Esophagus mucosa (tissue), 1 donor: Measurements from ENCODE around the gene SPTLC3. TPM values are rescaled to one million over a fixed set of nuclear protein-coding genes. Genes with fewer than 3 reads are reported as not detected.
A peak's percentile ranks its signal among the peaks of the same experiment; 100 is the strongest.

Source experiments
- ATAC-seq: fragments of 200-7000 bp; cut with Tn5 transposase; one replicate; pipeline ENCODE4 v1.9.1; 2020
- total RNA-seq: library from RNA; stranded (reverse); gene quantifications from one replicate; pipeline ENCODE4 v1.2.4, GENCODE V29; 2023
- donor health status: DM: yes; HTN: yes; CAD: no.

Gene SPTLC3
- total RNA-seq, 1 donor from 2014 or later, result 9.0 TPM

DNA sequence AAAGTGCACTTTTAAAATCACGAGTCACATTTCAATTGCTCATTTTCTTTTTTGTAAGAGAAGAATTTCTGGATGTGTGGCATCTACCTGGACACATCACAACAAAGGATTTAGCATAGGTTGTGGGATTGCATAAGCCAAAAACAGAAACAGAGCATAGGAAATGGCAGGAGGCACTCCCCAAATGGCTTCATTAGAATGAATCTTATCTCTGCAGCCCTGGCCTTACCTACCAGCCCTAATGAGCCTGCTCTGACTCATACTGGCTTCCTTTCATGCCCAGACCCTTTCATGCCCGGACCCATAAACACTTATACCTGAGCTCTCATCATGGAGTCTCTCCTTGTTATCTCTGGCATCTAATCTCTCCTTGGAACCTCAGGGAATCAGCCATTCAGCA, 23.9 kb upstream of the SPTLC3 start:
- ATAC-seq, result peak; percentile 89

DNA sequence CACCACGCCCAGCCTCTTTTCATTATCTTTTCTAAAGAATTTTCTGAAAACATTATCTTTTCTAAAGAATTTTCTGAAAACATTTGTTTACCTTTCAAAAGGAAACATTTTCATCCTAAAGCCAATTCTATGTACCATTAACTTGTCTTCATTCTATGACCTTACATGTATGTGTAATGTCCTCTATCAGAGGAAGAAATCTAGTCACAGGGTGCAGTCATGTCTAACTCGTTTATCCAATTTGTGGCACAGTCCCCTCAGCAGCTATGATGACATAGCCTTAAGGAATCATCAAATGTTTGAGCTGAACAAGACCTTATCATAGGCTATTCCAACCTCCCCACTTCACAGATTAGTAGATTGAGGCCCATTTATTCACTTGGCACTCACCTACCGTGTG, 21.5 kb upstream of the SPTLC3 start:
- peak; percentile 32 for ATAC-seq

DNA sequence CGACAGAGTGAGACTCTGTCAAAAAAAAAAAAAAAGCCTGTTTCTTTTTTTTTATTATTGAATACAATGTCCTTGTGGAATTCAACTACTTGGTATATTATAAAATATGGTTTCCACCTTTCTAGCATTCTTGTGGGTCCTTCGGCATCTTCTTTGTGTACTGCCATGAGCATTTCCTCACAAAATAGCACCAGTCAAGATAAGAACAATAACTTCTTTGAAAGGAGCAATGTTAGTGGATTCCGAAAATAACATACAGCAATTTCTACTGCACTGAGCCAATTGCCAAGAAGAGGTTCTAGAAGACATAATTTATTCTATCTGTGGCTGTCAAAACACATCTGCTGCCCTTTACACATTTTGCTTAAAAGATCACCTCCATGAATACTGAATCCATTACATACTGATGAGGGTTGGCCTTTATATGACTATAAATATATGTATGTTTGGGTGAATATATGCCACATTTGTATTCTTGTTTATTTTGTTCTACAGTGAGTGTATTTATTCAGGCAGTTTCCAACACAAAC, 19.1 kb upstream of the SPTLC3 start:
- ATAC-seq, result no peak

DNA sequence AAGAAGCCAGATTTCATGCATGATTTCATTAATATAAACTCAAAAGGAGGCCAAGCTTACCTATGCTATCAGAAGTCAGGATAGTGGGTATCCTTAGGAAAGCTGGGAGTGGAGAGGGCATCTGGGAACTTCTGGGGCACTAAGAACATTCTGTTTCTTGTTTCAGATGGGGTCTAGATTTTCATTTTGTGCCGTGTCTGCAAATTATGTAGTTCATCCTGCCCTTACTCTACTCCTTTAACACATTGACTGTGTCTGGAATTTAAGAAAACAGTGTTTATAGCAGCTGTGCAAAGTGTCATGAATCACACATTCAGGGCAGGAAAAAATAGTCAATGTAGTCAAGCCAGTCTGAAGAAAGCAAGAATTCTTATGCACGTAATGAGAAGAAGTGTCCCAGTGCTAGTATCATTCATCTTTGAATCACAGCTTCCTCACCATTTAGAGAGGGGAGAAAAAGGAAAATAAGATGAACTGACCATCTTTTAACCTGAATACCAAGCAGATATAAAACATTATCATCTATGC, 11.6 kb upstream of the SPTLC3 start:
- no peak for ATAC-seq

DNA sequence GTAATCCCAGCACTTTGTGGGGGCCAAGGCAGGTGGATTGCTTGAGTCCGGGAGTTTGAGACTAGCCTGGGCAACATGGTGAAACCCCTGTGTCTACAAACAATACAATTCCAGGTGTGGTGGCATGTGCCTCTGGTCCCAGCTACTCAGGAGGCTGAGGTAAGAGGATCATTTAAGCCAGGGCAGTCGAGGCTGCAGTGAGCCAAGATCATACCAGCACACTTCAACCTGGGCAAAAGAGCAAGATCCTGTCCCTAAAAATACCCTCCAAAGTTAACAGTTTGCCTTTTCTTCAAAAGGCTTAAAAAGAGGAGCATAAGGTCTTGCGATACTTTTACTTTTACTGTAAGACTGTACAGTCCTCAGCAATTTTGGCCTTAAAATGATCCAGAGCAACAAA, 10.7 kb upstream of the SPTLC3 start:
- no peak for ATAC-seq

DNA sequence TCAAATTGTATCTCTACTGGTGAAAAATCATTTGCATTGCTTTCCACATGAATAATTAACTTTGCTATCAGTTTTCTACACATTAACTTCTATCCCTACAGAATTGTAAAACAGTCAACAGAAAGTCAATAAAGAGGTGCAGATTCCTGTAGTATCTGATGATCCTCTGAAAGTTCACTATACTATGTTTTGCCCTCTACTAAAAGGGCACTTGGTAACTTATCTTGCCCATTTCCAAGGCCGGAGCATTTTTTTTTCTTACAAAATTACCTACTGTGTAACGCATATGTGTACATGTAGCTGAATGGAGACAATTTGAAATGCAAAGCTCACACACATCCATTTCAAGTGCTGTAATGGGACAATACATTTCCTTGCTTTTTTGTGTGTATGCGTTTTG, 9.6 kb upstream of the SPTLC3 start:
- ATAC-seq, result no peak

DNA sequence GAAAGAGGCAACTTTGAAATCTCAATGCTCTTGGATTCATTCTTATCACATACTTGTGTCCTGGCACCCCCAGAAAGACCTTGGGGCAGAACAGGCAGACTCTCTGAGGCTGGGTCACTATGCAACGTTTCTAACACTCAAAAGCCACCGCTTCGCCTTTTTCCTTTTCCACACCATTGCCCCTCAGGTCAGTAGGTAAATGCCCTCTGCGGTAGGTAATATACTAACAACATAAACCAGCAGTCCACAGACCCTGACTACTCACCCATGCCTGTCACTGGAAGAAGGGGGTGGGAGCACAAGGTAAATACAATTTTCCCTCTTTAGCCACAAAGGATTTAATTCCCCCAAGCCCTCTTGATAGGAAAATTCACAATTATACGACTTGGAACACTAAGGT, 6.5 kb upstream of the SPTLC3 start:
- no peak for ATAC-seq

DNA sequence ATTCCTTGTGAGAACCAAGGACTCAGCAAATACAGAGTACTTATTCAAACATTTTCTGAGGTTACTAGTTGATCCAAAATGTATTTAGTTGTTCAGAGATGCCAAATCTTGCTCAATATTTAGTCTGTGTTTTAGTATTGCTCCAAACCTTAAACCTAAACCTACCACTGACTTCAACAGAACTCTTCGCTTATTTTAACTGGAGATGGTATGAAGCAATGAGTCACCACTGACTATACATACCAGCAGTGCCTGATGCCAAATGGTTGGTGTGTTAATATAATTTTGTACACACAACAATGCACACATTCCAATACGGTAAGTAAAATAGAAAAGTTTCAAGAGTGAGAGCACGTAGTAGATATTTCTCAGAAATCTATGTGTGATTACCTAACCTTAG, 1.9 kb upstream of the SPTLC3 start:
- peak; percentile 61 for ATAC-seq

DNA sequence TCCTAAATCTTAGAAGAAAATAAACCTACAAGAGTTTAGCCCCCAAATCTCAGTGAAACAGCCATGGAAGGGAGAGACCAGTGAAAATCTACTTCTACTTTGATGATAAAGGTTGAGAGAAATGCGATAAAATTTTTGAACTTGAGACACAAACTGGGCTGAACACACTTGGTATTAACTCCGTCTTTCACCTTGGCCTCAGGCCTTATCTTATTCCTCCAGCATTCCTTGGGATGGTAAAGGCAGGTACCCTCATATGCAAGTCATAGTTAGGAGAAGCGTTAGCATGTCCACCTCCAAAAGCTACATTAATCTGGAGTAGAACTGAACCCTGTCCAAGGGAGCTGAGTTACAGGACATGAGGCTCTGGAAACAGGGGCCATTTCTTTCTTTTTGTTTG, 1.2 kb upstream of the SPTLC3 start:
- no peak for ATAC-seq

DNA sequence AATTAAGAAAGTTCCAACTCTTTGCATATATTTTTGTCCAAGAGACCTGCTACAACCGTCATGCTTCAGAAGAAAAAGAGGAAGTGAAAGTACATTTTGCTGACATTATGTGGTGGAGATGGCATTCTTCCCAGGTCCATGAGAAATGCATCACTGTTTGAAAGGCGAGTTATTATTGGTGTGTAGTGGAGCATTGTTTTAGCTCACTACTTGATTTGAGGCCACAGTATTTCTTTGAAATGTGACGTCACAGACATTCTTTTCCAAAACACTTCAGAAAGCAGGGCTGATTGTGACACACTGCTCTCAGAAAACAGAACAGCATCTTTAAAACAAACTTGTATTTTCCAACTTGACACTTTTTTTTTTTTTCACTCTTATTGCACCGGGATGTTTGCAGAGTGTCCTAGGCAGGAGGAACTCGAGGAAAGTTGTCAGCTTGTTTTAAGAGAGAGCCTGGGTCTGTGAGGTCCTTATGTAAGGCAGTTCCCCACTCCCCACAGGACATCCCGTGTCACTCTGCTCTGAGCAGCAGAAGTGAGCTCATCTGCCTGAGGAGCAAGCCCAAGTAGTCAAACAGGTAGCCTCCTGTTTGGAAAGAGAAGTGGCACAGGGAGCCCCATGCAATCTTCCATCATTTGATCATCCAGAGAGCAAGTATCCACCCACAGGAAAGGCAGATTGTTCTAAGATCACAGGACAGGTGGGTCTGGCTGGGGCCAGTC, 1.1 kb downstream of the SPTLC3 start:
- peak; percentile 87 for ATAC-seq

DNA sequence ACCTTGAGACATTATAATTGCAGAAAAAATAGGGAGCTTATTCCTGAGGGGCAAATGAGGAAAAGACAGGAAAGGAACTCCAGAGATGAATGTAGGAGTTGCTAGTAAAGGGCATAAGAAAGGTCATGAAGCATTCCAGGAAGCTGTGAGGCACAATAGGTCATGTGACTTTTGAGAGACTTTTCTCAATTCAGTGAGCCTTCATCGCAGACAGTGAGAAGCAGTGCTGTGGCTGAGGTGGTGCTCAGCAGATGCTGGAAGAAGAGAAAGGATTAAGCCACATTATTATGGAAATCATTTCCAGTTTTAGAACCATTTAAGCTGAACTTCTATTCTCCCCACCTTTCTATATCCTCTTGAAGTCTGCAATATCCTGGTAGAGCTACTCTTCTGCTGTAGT, 4.1 kb downstream of the SPTLC3 start:
- no peak for ATAC-seq

DNA sequence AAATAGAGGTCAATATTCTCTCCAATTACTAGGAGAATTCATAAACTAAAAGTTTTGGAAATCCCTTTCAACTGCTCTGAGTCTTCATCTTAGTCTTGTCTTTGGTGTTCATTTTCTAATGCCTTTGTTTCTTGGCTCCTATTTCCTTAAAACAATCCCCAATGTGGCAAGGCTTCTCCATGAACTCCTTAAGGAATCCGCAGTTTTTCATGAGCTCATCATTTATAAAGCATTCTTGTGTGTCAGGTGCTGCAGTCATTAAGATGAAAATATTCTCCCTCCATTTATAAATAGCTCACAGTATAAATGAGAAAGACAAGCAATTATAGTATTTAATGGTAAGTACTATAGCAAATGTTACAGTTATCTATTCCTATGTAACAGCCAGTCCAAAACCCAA, 4.6 kb downstream of the SPTLC3 start:
- no peak for ATAC-seq

DNA sequence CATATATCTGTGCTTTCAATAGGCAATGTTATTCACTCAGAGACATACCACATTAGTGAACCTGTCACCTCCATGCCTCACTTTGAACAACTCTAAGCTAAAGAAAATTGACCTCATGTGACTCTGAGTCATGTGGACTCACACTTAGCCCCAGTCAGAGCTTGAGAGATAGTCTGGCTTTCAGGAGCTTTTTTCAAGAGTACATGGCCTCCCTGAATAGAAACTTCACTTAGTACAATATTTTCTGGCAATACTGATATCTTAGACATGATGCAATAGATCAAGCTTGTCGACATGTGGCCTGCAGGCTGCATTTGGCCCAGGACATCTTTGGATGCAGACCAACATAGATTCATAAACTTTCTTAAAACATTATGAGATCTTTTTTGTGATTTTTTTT, 8.5 kb downstream of the SPTLC3 start:
- ATAC-seq, result no peak

DNA sequence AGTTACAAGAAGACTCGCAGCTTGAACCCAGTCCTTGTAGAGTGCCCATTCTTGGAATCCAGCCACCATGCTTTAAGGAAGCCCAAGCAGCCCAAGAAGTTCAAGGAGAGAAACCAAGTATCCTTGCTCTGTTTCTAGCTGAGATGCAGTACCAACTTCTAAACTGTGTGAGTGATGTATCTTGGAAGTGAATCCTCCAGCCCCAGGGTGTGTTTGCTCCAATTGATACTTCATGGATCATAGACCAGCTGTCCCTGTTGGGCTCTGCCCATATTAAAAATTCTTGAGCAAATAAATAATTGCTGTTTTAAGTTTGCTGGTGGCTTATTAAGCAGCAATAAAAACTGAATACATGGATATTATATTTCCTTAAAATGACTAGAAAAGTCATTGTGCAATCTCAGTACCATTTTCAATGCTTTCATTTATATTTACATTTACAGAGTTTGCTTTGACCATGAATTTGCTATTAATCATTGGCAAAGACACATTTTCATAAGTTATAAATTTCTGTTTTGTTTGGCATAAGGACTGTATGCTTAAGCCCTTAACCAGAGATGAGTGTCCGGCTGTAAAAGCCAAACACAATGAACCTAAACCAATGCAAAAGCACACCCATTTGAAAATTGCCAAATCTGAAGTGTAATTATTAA, 9.2 kb downstream of the SPTLC3 start:
- ATAC-seq, result no peak

DNA sequence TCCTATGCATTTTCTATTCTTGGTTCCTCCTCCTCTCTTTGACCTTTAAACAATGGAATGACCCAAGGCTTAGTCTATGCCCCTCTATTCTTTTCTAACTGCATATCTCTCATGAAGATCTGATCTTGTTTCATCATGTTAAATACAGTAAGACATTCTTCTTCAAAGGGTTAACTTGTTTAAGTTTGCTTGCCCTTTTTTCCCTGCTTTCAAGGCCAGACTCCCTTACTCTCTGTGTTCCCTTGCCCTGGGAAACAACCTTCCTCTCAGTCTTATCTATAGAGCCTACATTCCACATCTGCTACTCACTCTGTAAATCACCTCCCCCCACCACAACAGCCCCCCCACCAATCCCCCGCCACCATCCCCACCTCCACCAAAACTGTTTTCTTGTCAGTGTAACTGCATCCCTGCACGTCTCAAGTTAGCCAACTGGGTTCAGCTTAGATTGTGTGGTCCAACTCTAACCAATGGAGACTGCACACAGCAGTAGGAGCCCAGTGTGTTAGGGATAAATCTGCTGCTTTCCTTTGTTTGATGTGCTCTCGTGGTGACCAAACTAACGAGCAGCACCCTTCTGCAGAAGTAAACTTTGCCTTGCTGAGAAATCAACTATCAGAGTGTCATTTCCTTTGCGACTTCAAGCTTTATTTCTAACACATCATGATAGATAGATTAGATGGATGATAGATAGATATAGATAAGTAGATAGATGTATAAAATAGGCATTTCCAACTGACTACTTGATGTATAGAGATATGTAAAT, 12.6 kb downstream of the SPTLC3 start:
- ATAC-seq, result no peak

DNA sequence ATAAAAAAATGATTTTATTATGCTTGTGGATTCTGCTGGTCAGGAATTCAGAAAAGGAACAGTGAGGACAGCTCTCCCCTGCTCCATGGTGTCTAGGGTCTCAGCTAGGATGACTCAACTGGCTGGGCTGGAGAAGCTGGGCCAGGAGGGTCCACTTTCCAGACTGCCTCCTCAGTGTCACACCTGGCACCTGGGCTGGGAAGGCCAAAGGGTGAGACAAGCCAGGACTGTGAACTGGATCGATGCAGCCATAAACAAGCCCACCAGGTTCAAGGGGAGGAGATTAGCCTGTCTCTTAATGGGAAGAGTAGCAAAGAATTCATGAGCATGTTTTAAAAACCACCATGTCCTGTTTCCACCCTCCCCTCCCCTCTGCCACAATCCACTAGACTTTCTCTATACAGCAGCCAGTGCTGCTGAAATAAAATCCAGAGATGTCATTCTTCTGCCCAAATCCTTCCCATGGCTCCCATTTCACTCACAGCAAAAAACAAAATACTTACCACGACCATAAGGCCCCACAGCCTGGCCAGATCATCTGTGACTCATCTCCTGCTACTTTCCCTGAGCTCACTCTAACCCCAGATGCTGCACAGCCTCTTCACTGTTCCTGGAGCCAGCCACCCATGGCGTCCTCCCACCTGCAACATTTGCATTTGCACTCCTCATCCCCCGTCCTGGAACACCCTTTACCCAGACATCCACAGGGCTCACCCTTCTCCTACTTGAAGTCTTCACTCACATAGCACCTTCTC, 13.8 kb downstream of the SPTLC3 start:
- no peak for ATAC-seq

DNA sequence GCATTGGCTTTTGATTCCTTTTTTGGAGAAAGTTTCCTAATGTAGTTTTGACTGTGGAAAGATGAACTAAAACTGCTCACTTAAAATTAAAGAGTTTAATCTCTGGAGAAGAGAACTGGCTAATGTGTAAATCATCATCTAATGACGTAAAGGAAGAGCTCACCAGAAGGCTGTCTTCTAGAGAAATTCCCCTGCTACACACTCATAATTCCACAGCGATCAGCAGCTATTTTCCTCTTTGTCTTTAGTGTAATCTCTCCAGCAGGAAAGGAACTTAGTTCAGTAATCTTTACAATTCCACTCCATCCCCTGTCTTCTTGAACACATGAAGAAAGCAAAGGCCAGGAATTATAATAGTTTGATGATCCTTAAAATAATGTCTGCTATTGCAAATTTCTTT, 15.8 kb downstream of the SPTLC3 start:
- ATAC-seq, result no peak

DNA sequence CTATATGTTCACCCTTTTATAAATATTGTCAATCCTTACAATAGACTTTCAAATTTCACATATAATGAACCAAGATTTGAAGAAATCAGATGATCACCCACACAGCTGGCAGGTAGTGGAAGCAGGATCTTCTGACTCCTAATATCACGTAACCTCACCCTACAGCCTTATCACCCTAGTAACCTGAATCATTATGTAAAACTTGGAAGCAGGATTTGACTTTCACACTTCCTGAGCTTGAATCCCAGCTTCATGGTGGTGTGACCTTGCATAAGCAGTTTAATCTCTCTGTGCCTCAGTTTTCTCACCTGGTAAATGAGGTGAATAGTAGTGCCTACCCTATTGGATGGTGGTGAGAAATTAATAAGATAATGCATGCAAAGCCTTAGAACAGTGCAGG, 16.4 kb downstream of the SPTLC3 start:
- ATAC-seq, result no peak

DNA sequence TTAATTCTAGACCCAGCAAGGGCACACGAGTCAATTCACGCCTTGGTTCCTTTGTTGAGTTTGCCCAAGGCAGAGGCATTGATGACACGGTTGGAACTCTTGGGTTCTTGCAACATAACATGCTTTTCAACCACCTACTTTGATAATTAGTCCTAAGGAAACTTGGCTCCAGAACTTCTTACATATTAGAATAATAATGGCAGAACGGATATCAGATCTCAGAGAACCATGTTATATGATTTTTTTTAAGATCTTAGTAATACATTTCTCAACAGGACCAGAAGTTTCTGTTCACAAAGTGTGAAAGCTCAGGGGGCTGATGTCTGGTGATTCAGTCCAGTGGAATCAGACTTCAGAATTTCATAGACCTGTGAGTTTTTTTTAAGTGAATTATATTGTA, 19.2 kb downstream of the SPTLC3 start:
- ATAC-seq, result peak; percentile 66

DNA sequence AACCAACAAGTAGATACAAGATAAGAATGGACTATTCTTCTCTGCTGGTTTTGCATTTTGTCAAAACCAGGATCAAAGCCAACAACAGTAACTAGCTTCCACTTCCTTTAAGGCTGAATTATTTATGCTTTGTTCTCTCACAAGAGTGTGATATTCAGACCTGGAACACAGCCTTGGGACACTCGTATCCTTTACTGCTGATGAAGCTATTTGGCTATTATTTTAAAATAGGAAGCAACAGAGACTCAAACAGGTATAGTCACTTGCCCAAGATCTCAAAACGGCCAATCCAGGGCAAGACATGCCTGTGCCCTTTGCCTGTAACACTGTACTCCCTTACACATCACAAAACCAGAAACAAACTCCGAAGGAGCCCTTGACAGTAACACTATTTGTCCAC, 19.9 kb downstream of the SPTLC3 start:
- ATAC-seq, result peak; percentile 80

DNA sequence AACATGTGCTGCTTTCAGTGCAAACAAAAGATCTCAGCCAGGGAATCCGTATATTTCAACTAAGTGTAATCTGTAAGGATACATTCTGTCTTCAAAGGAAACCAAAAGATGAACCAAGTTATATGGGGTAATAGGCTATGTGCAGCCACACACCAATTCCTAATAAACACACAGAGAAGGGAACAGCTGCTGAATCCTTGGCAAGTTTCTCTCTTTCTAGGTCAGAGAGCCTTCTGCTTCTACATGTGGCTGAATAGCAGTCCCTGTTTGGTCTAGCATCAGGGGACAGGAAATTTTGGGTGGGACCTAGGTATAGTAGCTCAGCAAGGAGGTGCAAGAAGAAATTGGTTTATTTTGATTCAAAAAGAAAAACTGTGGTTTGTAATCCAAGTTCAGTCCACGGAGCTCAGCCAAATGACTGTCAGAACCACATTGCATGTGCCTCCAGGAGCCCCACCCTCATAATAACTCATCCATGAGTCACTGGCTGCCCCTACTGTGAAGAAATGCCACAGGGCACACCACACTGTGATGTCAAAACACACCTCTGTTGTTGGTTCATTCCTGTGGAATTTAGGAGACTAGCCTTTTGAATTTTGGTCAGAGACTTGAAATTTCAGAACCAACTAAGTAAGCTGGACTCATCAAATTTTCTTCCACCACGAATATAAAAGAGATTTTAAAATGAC, 21.1 kb downstream of the SPTLC3 start:
- ATAC-seq, result peak; percentile 95

DNA sequence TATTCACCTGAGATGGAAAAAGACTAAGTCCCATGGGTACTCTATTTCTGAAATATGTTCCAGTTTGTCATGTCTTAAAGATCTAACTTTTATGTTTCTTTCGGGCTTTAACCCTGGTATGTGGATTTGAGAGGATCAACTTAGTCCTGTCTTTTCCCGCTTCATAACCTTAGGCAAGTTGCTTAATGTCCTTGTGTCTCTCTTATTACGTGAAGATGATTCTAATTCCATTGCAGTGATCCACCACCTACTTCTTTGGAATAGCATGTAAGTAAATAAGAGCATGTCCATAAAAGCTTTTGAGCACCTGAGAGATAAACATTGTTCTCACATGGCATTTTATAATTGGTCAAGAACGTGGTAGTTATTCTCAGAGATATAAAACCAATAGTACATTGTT, 23.0 kb downstream of the SPTLC3 start:
- ATAC-seq, result no peak
